ENCODE data around the gene GHRHR.

The GHRHR gene

DNA sequence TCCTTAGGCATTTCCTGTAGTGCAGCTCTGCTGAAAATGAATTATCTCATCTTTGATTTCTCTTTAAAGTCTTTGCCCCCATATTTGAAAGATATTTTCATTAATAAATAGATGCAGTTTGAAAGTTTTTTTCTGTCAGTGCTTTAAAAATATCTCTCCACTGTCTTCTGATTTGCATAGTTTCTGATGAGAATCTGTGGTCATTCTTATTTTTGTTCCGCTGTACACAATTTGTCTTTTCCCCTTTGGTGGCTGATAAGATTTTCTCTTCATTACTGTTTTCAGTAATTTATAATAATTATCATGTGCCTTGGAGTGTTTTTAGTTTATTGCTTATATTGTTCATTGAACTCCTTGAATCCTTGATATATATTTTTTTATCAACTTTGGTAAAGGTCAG, 7.0 kb upstream of the GHRHR start:
- no peak for DNase-seq (ENCODE audit: low read depth)
- TF ChIP-seq, protein P1, sequence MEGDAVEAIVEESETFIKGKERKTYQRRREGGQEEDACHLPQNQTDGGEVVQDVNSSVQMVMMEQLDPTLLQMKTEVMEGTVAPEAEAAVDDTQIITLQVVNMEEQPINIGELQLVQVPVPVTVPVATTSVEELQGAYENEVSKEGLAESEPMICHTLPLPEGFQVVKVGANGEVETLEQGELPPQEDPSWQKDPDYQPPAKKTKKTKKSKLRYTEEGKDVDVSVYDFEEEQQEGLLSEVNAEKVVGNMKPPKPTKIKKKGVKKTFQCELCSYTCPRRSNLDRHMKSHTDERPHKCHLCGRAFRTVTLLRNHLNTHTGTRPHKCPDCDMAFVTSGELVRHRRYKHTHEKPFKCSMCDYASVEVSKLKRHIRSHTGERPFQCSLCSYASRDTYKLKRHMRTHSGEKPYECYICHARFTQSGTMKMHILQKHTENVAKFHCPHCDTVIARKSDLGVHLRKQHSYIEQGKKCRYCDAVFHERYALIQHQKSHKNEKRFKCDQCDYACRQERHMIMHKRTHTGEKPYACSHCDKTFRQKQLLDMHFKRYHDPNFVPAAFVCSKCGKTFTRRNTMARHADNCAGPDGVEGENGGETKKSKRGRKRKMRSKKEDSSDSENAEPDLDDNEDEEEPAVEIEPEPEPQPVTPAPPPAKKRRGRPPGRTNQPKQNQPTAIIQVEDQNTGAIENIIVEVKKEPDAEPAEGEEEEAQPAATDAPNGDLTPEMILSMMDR (conservative IDR thresholded peaks at IDR 0.05; ENCODE audit: control insufficient read depth, insufficient read depth, low read depth, low read length) = no peak
- H3K4me3 ChIP-seq (ENCODE audit: control insufficient read depth, low read depth, low read length) = no peak overlapping the region

DNA sequence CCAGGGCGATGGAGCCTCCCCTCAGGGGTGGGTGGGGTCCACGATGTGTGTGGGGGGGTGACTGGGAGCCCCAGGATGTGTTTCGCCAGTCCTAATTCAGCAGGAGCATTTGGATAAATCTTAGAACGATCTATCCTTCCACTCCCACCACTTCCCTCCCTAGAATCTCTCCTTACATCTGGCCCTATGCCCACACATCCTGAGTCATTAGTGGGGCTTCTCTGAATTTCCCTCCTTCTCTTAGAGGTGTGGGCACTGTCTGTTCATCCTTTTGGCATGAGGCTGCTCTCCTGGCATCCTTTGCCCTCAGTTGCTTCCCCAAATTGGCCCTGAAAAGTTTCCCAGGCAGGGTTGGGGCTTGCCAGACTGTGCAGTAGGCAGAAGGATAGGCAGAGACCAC, 1.6 kb downstream of the GHRHR start:
- TF ChIP-seq, protein P1 (conservative IDR thresholded peaks at IDR 0.05; ENCODE audit: control insufficient read depth, insufficient read depth, low read depth, low read length) = no peak
- DNase-seq (ENCODE audit: low read depth) = peak; percentile 23
- H3K4me3 ChIP-seq (ENCODE audit: control insufficient read depth, low read depth, low read length) = no peak overlapping the region

DNA sequence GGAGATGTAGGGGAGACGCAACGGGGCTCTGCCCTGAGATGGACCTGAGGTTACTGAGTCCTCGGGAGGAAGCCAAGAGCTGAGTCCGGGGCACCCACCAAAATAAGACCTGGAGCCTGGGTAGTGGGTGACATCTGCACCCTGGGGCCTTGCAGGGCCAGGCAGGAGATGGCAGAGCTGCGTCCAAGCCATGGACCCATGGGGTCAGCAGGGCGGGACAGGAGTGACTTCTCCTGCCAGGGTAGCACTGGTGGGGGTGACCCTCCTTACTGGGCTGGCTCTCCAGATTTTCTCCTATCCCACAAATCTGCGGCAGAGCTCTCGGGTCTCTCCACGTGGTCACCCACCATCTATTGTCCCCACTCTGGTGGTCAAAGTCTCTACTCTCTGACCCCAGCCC, 2.1 kb downstream of the GHRHR start:
- no peak for DNase-seq (ENCODE audit: low read depth)
- TF ChIP-seq, protein P1 (conservative IDR thresholded peaks at IDR 0.05; ENCODE audit: control insufficient read depth, insufficient read depth, low read depth, low read length) = no peak
- no peak overlapping the region for H3K4me3 ChIP-seq (ENCODE audit: control insufficient read depth, low read depth, low read length)

DNA sequence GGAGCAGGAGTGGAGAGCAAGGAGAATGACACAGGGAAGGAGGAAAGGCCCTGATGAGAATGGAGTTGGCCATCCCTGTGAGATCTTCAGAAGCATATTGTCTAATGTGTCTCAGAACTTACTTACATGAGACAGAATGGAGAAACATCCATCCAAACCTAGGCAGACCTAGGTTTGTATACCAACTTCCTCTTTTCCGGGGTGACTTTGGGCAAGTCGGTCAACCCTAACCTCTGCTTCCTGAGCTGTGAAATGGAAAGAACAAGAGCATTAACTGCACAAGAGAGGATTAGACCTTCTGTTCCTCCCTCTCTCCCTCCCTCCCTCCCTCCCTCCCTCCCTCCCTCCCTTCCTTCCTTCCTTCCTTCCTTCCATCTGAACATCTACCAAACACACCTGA, 4.5 kb downstream of the GHRHR start:
- H3K4me3 ChIP-seq (ENCODE audit: control insufficient read depth, low read depth, low read length) = no peak overlapping the region
- DNase-seq (ENCODE audit: low read depth) = no peak
- TF ChIP-seq, protein P1 (conservative IDR thresholded peaks at IDR 0.05; ENCODE audit: control insufficient read depth, insufficient read depth, low read depth, low read length) = no peak

DNA sequence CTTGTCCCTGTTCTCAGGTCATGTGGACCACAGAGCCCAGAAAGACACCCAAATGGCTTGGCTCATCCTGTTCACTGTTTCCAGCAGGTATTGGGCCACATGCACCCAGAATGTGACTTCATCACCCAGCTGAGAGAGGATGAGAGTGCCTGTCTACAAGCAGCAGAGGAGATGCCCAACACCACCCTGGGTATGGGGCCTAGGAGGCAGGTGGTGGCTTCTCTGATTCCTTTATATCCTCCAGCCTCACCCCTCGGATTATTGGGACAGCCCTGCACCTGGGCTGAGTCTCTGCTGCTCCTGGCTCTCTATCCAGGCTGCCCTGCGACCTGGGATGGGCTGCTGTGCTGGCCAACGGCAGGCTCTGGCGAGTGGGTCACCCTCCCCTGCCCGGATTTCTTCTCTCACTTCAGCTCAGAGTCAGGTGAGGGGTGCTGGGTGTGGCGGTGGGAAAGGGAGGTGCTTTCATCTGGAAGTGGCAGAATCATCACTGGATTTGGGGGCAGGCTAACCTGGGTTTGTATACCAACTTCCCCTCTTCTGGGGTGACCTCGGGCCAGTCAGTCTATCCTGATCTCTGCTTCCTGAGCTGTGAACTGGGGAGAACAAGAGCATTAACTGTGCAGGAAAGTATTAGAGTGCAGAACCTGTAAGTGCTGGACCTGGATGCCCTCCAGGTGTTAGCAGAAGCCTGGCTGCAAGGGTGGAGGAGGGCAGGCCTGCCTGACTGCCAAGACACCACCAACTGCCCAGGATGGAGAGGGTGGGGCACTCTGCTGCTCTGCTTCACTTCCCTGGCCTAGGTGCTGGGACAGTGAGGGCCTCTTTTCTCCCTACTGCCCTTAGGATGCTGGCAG, 5.2 kb downstream of the GHRHR start:
- no peak overlapping the region for H3K4me3 ChIP-seq (ENCODE audit: control insufficient read depth, low read depth, low read length)
- DNase-seq (ENCODE audit: low read depth) = no peak
- TF ChIP-seq, protein P1 (conservative IDR thresholded peaks at IDR 0.05; ENCODE audit: control insufficient read depth, insufficient read depth, low read depth, low read length) = no peak

DNA sequence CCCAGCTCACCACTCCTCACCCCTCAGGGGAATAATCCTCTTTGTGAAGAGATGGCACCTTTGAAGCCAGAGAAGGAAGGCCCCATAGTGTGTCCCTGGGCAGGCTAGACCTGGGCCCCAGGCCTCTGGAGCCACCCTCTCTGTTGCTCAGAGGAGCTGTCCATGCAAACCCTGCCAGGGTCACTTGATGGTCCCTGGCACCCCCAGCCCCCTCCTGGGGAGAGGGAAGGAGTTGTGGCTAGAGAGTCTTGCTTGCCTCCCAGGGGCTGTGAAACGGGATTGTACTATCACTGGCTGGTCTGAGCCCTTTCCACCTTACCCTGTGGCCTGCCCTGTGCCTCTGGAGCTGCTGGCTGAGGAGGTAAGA, 5.8 kb downstream of the GHRHR start:
- DNase-seq (ENCODE audit: low read depth) = no peak
- TF ChIP-seq, protein P1 (conservative IDR thresholded peaks at IDR 0.05; ENCODE audit: control insufficient read depth, insufficient read depth, low read depth, low read length) = no peak
- no peak overlapping the region for H3K4me3 ChIP-seq (ENCODE audit: control insufficient read depth, low read depth, low read length)
